ENCODE measurements around the gene TMEM178B.
"Not testable (repeated sequence)": the region's sequence is repeated elsewhere in the genome, so short reads cannot be mapped to it uniquely, and the experiment has no call there.

Gene TMEM178B

DNA sequence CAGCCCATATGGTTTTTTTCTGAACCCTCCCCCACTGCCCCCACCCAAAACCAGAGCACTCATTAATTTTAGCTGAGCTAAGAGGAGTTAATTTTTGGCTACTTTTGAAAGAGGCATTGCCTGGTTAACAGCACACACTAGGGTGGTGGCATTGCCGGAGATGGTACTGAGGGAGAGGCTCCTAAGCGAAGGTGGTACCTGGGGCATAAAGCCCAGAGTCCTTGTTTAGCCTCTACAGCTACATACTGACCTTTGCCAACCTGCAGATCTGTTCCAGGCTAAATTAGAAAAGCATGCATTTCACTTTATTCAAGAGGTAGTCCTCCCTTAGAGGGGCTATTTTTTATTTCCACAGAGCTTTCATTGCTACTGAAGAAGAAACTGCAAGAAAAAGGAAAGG lies 304.5 kb downstream of the TMEM178B start:
- no peak for DNase-seq

DNA sequence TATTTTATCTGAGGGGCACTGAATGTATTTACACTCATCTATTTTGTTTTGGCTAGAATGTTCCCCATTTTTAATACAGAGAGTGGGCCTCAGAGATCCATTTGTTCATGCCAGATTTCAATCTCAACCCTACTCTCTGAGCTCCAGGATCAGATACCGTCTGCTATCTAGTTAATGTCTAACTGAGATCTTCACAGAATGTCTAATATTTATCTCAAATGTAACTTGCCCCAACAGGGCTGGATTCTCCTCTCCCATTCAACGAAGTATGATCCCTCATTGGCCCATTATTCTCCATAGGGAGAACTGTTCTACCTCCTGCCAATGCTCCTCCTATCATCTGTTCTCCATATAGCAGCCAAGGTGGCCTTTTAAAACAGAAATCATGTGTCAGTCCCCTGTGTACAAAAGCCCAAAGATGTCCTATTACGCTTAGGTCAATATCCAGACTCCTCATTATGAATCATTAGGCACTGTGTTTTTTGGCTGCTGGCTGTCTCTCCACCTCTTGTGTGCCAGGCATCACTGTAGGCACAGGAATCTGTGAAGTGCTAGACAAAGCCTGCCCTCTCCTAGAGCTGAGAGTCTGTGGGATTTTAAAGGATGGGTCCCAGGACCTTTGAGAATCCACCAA lies 308.0 kb downstream of the TMEM178B start:
- no peak for DNase-seq

DNA sequence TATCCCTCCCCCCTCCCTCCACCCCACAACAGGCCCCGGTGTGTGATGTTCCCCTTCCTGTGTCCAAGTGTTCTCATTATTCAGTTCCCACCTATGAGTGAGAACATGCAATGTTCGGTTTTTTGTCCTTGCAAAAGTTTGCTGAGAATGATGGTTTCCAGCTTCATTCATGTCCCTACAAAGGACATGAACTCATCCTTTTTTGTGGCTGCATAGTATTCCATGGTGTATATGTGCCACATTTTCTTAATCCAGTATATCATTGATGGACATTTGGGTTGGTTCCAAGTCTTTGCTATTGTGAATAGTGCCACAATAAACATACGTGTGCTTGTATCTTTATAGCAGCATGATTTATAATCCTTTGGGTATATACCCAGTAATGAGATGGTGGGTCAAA lies 309.5 kb downstream of the TMEM178B start:
- not testable (repeated sequence) for DNase-seq

DNA sequence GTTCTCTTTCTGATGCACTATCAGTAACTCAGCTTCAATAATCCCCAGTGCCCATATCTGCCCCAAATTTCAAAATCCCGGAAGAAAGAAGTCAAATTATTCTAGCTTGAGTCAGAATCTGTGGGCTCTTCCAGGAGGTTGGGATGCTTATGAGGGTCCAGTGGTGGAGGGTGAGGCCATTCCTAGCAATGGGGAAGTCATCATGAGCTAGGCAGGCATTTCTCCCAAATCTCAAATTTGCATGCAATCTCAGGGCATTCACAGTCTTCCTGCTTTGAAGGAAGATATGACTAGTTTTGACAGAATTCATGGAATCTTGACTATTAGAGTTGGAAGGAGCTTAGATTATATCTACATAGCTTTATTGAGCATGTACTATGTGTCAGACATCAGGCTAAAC lies 313.0 kb downstream of the TMEM178B start:
- no peak for DNase-seq

DNA sequence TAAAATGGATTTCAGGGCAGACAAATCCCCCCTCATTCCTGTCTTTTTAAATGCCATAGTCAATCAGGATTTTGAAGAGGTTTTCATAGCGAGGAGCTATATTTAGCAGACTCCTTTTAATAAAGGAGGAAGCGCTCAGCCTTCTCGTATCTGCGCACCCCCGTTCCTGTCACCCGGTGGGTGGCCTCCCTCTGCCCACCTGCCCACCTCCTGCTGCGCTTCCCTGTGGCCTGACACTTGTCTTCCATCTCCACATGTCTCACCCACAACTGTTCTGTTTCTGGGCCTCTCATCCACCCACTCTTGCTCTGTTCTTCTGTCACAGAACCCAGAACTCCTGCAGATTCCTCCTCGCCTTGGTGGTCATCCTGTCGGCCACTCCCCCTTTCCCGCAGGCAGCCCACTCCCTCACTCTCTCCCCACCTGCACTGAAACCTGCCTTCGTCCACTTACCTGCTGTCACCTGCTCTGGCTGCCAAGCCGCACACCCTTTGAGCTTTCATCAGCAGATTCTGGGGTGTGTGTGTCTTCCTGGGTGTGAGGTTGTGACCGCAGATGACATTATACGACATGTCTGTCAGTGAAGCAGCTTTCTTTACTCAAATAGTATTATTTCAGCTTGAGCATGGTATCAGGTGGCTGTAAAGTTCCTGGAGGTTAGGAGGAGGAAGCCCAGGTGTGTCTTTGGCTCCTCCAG lies 313.8 kb downstream of the TMEM178B start:
- DNase-seq, result peak in 5 of 56 donors; percentile 19 to 40 (median 32)

DNA sequence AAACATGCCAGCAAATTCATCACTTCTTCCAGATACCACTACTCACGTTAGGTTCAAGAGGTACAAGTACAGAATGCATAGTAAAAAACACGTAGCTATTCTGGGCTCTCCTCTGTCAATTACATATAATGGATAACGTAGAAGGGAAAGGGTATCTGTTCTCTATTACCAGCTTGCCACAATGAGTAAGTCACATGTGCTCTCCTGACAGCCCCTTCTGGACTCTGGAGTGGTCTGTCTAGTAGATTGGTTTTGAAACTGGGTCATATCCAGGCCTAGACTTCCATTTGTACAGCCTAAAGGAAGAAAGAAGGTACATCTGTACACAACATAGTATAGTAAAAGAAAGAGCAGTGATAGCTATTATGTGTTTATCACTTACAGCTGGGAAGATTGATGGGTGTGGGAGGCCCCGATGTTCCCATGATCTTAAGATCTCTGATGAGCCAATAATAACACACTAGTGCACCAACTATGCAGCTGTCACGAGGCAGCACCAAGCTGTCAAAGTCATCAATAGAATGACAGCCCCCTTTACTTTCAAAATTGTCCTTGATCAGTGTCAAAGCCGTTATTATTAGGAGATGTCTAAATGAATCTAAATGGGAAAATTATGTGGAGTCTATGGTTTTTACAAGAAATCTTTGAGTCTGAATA lies 315.4 kb downstream of the TMEM178B start:
- peak in 13 of 56 donors; percentile 20 to 63 (median 40) for DNase-seq

DNA sequence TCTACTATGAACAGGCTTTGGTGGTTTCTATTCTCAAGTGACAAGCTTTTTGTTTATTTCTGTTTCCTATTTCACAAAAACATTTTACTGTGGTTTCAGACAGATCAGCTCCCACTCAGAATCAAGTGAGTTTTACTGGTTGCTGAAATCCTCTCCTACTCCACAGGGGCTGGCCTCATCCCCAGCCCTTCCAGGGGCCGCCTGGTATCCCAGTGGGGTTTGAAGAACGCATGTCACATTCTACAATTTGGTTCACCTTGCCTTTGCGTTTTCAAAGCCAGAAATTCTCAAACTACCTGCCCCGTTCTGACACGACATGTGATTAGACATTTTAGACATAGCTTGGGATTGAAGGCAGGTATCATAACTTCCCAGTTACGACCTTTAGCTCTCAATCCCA lies 316.5 kb downstream of the TMEM178B start:
- no peak for DNase-seq

DNA sequence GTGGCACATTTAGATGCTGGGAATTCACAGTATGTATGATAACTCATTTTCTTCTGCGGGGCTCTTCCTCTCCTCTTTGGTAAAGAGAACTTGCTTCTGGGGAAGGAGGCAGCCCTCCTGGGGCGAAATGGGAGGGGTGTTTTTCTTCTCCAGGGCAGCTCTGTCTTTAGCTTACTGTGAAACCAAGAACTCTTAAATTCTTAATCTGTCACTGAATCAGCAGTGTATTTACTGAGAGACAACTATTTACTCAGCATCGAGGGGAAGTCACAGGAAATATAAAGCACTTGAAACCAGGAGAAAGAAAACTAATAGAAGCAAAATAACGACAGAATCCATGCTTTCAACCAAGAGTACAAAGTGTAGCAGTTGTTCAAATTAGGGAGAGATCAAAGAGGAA lies 319.2 kb downstream of the TMEM178B start:
- DNase-seq, result no peak

DNA sequence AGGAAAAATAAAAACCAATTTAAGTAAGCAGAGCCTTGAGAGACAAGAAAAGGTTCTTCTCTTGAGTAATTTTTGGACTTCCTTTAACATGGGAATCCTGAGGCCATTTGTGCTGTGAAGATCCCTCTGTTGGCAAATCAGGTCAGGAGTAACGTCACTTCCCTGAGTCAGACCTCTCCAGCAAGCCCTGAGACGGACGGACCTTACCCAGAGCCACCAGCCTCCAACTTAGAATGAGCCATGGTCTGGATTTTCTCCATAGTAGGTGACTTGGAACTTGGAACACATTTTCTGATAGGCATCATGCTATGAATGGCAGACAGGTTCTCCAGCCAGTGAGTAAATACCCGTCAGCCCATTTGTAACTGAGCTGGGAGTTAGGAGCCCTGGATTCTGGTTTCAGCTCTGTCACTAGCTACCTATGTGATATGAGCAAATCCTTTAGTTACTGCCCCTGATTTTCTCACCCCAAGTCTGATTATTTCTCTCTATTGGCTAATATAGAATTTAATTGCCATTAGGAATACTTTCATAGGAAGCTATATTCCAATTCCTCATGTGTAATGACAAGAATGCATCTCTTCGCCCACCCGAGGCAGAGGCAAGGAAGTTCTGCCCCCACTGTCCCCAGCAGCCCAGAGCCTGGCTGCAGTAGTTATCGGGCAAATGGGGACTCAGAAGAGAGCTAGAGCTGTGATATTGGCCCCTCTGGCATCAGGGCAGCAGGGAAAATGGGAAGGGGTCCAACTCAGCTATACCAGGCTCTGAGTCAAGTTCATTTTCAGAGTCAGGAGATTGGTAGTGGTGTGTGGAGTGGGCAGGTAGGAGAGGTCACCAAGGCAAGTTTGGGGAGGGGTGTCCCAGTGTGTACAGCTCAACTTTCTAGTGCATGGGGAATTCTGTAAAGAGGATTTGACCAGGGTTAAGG lies 323.6 kb downstream of the TMEM178B start:
- no peak for DNase-seq

DNA sequence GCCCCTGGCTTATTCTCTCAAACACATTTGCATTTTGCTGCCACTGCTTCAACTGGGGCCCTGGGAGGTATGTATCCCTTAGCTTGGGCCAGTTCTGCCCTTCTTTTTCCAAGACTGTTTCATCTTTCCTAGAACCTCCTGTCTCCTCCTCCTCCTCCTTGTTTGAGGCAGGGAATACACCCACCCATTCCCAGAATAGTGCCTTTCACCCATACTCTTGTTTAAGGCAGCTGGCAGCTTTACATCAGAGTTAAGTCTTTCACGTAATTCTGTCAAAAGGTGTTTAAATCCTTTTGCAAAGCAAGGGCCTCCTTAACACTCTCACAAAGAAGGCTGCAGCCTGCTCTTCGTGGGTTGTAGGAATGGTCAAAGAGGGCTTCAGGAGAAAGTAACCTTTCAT lies 326.5 kb downstream of the TMEM178B start:
- peak in 2 of 56 donors; percentile 16 to 17 for DNase-seq

DNA sequence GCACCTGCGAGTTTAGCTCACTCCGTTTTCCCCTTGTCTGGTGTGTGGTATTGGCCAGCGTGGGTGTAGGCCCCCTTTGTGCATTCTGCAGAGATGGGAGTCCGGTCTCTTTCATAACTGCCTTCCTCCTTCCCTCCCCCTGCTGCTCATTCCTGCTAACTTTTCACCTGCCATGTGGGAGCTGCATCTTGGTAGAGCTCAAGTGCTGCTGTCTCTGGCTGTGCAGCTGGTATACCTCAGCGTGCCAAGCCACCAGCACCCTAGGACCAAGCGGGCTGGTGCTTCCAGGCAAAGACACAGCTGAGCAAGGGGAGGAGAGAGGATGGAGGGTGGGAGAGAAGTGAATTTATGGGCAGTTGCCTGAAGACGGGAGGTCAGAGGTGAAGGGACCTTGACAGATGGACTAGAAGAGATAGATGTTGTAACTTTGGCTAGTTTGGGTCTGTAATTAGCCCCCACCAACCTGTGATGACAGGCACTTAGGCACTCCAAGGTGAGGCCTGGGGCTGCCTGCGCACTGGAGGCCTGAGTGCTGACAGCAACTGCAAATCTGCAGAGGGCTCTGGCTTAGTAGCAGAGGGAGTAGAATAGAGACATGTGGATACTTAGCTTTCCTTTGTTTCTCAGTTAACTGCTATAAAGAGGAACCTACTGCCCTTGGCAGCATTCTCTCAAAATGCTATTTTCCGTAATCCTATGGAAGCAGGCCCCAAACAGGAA lies 328.6 kb downstream of the TMEM178B start:
- DNase-seq, result no peak

DNA sequence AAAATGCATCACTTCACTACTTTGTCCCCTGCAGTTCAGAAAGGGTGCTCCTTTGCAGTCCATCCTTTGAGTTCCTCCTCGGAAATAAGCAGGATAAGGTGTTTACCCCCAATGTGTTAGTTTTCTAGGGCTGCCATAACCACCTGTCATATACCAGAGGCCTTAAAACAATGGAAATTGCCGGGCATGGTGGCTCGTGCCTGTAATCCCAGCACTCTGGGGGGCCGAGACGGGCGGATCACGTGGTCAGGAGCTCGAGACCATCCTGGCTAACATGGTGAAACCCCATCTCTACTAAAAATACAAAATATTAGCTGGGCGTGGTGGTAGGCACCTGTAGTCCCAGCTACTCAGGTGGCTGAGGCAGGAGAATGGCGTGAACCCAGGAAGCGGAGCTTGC lies 330.0 kb downstream of the TMEM178B start:
- not testable (repeated sequence) for DNase-seq

DNA sequence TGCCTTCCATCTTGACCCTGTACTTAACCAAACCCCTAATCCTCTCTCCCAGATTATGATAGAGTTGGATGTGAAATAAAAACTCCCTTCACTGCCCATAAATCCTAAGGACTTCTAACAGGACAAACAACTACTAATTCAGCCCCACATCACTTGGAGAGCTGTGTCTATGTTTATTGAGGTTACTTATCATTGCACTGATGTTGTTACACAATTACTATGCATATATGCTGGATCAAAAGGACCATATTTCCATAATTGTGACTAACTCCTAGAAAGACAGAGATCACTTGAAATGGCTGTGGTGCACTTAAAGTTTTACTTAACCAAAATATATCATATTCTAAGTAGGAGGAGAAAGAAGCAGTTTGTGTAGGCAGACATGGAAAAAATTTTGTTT lies 332.5 kb downstream of the TMEM178B start:
- no peak for DNase-seq

DNA sequence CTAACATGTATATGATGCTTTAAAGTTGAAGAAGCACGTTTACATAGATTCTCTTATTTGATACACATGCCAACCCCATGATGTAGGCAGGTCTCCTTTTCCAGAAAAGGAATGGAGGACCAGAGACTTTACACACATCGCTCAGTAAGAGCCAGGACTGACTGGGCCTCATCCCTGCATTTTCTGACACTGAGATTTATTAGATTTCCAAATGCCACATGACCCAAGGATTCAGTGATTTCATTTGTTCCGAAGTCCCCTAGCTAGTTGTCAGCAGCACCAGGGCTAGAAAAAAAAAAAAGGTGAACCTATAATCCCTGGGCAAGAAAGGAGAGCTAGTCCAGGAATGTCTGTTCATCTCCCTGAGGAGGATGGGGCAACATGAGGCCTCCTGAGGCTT lies 334.0 kb downstream of the TMEM178B start:
- no peak for DNase-seq

DNA sequence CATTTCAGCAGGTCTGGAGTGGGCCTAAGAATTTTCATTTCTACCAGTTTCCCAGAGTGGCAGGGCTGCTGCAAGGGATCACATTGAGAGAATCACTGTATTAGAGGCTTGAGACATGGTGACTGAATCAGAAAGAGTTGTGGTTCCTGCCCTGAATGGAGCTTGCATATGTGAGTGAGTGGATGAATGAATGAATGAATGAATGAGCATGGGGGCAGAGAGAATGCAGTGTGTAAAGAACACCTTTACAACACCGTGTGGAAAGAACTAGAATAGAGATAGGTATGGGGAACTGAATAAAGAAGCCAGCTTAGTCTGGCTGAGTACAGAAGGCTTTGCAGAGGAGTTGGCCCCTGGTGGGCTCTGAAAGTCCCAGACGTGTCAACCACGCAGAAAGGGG lies 334.6 kb downstream of the TMEM178B start:
- no peak for DNase-seq

DNA sequence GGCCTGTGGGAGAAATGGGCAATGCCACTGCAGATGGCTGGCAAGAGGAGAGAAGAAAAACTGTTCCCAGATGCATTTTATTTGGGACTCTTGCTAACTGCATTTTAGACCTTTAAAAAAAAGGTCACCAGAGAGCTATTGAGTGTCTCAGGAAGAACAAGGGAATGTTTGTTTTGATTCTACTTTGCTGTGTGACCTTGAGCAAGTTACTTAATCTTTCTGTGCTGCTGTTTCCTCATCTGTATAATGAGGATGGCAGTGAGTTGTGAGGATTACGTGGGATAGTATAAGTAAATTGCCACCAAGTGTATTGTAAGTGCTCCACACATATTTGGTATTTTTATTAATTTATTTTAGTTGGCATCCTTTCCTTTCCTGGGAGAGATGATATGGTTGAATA lies 335.4 kb downstream of the TMEM178B start:
- no peak for DNase-seq

DNA sequence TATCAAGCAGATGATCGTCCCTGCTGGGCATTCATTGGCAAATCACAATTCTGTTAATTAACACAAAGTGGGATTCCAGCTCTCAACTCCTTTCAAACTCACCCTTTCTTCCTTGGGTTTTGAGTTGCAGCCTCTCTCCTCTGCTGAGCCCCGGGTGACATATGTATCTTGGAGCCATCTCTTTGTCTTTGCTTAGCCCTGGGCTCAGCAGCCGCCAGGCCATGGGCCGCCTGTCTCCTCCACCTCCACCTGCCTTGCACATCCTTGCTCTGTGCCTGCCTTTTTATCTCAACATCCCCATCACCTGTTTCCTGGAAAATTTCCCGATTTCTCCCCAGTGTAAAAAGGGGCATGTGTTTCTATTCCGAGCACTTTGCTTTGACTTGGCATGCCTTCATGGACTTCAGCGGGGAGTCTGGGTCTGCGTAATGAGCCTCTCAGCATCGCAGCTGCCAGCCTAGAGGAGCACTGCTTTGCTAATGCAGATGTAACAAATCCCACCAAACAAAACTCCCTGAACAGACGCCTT lies 336.0 kb downstream of the TMEM178B start:
- DNase-seq, result peak in 30 of 56 donors; percentile 5 to 74 (median 28)

DNA sequence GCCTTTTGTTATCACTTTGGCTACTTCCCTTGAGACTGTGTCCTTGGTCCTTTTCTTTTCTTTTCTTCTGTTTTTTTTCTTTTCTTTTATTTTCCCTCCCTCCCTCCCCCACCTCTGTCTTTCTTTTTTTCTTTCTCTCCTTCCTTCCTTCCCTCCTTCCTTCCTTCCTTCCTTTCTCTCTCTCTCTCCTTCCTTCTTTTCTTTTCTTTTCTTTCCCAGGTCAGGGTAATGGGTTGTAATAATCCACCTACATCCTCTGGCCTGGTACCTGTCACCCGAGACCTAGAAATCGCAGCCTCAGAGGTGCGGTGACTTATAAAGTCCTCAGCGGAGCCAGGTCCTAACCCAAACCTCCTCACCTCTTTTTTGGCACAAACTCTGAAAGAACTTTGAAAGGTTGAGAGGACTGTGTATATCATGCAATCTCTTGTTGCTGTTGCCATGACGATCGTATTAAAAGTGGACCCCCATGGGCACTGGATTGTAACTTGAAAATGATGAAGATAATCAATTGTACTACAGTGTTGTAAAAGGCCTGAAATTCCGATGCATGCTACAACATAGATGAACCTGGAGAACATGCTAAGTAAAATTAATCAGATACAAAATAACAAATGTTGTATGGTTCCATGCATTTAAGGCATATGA lies 336.6 kb downstream of the TMEM178B start:
- no peak for DNase-seq

DNA sequence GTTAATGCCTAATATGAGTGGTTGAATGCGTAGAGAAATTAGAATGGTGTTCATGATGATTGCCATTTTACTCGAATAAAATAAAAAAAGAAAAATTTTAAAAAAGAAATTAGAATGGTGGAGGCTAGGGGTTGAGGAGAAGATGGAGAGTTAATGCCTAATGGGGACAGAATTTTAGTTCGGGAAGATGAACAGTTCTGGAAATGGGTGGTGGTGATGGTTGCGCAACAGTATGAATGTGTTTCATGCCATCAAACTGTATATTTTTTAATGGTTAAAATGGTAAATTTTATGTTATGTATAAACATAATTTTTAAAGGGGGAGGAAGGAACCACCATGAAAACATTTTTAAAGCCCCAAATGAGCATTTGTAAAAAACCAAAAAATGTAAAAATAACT lies 337.3 kb downstream of the TMEM178B start:
- DNase-seq, result no peak

DNA sequence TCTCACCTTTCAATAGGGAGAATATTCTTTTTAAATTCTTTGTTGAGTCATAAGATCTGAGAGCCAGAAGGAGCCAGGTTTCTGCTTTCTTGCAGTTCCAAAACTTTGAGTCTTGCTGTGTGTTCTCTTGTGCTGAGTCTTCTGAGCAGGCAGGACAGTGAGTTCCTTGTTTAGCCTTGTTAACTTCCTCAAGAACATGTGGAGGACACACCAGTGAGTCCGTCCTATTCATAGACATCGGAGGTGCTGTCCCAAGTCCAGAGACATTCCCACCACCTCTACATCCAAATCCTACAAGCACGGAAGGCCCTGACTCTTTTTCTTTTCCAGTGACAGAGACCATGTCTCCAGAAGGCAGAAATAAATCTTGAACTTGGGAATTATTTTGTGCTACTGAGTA lies 342.1 kb downstream of the TMEM178B start:
- DNase-seq, result no peak

Data from nucleus accumbens (tissue), 56 donors.